22Rv1 (cell line): ENCODE measurements around the gene ALG10B.
"Not testable (repeated sequence)": the region's sequence is repeated elsewhere in the genome, so short reads cannot be mapped to it uniquely, and the experiment has no call there.

ENCODE experiments used
- CTCF ChIP-seq: fragments of 450-650 bp; IDR thresholded peaks from 2 replicates; pipeline ENCODE4 v1.5.1; 2017; ENCODE audit warnings: mild to moderate bottlenecking
- ZFX ChIP-seq: fragments of 450-650 bp; IDR thresholded peaks from 2 replicates; pipeline ENCODE4 v1.6.1; 2017; ENCODE audit warnings: antibody characterized with exemption, borderline replicate concordance

DNA sequence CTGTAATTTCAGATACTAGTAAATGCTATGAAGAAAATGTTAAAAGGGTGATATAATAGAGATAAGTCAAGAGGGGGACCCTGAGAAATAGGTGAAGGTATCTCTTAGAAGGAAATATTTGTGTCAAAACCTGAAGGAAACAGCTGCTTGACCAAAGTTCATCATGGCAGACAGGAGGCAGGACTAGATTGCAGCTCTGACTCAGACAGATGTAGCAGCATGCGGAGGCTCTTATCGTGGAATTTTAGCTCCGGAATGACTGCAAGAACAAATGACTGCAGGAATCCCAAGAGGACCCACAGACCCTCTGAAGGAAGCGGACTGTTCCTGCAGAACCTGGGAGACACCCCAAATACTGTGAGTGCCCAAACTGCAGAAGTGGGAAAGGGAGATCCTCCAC, 26.7 kb downstream of the ALG10B start:
- not testable (repeated sequence) for TF ChIP-seq CTCF, ZFX
